OCI-M2 (cell line): ENCODE results near the gene DPY30.
A peak's percentile ranks its signal among the peaks of the same experiment; 100 is the strongest.
"Not testable (repeated sequence)": the region's sequence is repeated elsewhere in the genome, so short reads cannot be mapped to it uniquely, and the experiment has no call there.

Experiments
- DNase-seq: peaks from one replicate; lab custom pipeline; 2025; ENCODE audit not compliant: unreplicated experiment; lab: John Stamatoyannopoulos, UW

DPY30 gene

GRCh38 chr2:32039447-32040219 lies at the start of gene DPY30:
DPY30 (minus strand) TSS chr2:32039805; CDS start chr2:32039456, 349 bp downstream.
- DNase-seq, result peak; percentile 25

- DNase-seq, result no peak
Observed at GRCh38 chr2:32074134-32074506, 34.5 kb upstream of the DPY30 start.

GRCh38 chr2:32067549-32067948 lies 27.9 kb upstream of the DPY30 start:
- no peak for DNase-seq

GRCh38 chr2:32064713-32065112 lies 25.1 kb upstream of the DPY30 start:
- no peak for DNase-seq

GRCh38 chr2:32064021-32064601 lies 24.5 kb upstream of the DPY30 start:
- no peak for DNase-seq

- DNase-seq, result peak; percentile 53
Observed at GRCh38 chr2:32063310-32064020, 23.9 kb upstream of the DPY30 start, which contains the start of gene SPAST. SPAST (plus strand) TSS chr2:32063556; CDS start chr2:32063832, 276 bp downstream.

DNA sequence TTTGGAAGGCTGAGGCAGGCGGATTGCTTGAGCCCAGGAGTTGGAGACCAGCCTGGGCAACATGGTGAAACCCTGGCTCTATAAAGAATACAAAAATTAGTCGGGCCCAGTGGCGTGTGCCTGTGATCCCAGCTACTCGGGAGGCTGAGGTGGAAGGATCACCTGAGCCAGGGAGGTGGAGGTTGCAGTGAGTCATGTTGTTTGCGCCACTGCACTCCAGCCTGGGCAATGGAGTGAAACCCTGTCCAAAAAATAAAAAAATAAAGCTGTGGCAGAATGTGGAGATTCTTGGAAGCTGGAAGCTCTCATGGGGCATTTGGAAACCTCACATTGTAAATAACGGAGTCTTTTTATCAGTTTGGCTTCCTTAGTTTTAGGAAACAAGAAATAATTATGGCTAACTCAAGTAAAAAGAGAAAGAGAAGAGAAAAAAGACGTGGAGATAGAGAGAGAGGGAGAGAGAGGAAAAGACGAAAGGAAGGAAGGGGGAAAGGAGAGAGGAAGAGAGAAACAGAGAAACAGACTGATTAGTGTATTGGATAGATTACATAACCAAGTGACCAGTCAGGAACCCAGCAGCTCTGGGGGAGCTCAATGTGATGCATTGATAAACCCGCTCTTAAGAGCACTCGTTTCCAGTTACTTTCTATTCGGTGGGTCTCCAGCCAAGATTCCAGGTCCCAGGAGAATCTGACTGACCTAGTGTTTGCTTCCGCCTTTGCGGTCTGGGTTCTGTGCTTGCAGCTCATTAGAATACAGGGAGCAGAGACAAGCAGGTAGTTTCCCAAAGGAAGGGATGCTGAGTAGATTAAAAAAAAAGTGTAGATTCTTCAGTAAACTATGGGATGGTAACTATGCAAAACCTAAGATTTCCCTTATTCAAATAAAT lies 22.6 kb upstream of the DPY30 start:
- DNase-seq, result peak; percentile 34

DNA sequence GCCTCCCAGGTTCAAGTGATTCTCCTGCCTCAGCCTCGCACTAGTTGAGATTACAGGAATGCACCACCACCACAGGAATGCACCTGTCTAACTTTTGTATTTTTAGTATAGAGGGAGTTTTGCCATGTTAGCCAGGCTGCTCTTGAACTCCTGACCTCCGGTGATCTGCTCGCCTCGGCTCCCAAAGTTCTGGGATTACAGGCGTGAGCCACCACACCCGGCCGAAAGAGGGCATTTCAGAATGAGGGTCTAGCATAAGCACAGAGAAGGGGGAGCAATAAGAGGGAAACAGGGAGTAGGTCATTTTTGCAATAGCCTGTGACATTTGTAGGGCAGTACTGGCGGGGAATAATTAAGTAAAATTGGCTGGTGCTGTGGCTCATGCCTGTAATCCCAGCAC lies 21.8 kb upstream of the DPY30 start:
- DNase-seq, result no peak

DNA sequence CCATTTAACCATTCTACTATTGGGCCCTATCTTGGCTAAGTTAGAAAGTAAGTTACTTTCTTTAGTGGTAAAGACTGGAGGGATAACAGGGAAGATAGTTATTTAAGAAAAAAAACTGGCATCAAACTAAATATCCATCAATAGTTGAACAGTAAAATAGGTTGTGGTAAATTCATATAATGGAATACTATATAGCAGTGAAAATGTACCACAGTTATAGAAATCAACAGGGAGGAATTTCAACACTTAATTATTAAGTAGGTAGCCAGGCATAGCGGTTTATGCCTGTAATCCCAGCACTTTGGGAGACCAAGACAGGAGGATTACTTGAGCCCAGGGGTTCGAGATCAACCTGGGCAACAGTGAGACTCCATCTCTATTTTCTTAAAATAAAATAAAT lies 20.7 kb upstream of the DPY30 start:
- no peak for DNase-seq

- DNase-seq, result no peak
Observed at GRCh38 chr2:32058130-32058529, 18.5 kb upstream of the DPY30 start.

DNA sequence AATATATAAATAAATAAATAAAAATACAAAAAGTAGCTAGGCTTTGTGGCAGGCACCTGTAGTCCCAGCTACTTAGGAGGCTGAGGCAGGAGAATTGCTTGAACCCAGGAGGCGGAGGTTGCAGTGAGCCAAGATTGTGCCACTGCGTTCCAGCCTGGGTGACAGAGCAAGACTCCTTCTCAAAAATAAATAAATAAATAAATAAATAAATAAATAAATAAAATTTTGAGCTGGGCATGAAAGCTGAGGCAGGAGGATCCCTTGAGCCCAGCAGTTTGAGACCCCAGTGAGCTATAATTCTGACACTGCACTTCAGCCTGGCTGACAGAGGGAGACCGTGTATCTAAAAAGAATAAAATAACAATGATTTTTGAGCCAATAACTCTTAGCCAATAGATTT lies 15.0 kb upstream of the DPY30 start:
- DNase-seq, result not testable (repeated sequence)

DNA sequence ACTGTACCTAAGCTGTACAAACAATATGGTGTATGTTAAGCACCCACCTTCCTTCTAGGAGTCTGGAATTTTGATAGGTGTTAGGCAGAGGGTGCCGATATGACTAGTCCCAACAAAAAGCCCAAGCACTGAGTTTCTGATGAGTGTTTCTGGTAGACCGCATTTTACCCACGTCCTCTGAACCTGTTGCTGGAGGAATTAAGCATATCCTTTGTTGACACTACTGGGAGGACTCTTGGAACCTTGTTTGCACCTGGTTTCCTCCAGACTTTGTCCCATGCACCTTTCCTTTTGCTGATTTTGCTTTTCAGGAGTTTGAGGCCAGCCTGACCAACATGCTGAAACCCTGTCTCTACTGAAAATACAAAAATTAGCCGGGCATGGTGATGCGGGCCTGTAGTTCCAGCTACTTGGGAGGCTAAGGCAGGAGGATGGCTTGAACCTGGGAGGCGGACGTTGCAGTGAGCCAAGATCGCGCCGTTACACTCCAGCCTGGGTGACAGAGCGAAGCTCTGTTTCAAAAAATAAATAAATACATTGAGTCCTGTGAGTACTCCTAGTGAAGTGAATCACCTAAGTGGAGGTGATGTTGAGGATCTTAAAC lies 12.3 kb upstream of the DPY30 start:
- DNase-seq, result no peak

GRCh38 chr2:32043561-32043960 lies 4.0 kb upstream of the DPY30 start:
- no peak for DNase-seq

GRCh38 chr2:32034198-32034887 lies 5.3 kb downstream of the DPY30 start:
- DNase-seq, result not testable (repeated sequence)

DNA sequence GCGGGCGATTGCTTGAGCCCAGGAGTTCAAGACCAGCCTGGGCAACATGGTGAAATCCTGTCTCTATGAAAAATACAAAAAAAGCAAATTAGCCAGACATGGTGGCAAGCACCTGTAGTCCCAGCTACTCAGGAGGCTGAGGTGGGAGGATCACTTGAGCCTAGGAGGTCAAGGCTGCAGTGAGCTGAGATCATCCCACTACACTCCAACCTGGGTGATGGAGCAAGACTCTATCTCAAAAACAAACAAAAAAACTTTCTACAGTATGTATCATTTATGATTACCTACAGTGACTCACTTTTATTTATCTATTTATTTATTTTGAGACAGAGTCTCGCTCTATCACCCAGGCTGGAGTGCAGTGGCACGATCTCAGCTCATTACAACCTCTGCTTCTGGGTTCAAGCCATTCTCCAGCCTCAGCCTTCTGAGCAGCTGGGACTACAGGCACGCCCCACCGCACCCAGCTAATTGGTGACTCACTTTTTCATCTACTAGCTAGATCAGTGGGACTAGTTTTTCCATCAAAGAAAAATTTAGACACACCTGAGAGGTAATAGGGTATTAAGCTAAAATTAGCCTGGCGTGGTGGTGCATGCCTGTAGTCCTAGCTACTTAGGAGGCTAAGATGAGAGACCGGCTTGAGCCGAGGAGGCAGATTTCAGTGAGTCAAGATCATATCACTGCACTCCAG lies 20.7 kb downstream of the DPY30 start:
- DNase-seq, result not testable (repeated sequence)

DNA sequence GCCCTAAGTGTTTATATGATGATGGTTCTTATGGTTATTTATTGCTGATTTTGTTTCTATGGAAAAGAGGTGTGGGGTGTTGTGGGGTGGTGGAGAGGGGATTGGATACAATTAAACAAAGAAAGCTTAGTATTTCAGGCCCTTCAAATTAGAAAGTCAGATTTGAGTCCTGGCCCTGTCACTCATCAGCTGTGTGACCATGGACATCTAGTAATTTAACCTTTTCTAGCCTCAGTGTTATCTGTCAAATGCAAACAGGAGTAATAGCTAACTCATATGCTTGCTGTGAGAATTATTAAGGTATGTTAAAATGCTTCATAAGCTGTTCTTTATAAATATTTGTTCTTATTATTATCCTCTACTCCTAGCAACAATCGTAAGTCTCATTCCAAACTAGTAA lies 26.7 kb downstream of the DPY30 start:
- DNase-seq, result no peak

DNA sequence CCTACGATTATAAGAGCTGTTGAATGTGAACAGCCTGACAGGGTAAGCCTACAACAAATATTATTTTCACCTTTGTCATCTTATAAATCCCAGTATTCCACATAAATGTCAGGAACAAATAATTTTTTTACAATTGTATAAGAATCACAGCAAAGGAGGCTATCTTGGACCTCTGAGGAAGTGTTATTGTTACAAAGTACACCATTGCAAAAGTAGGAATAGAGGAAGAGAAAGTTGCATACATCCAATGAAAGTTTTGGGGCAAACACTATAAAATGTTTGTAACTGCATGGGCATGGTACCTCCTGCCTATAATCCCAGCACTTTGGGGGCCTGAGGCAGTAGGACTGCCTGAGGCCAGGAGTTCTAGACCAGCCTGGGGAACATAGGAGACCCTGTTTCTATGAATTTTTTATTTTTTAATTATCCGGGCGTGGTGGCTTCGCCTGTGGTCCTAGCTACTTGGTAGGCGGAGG lies 28.1 kb downstream of the DPY30 start:
- no peak for DNase-seq

DNA sequence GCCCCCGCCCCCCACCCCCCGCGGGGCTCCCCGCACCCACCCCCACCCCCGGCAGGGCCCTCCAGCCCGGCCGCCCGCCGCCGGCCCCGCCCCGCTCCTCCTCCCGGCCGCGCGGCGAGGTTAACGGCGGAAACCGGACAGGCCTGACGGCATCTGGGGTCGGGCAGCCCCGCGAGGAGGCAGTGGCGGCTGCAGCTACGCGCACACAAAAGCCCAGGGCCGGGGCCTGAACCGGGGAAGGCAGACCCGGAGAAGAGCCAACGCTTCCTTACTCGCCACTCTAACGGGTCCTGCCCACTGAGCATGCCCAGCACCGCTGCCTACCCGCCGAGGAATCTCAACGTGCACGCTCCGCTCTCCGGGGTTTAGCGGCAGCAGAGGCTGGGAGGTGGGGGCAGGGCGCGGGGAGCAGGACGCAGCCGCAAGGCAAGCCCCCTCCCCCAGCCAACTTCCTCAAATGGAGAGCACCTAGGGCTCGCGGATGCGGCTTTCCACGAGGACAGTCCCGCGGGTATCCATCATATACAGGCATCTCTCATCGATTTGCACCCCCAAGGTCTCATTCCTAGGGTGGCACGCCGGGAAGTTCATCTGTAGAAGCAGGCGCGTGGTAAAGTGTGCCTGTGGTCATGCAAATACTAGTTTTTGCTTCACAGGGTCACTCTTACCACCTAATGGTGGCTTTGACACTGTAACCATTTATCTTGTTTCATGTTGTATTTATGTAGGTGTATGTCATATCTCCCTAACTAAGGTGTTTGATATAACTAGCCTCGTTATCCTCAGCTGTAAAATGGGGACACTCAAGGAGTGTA lies 28.7 kb downstream of the DPY30 start, which contains the start of gene MEMO1:
TSS of gene MEMO1 (minus strand) at position 339 of the 815 bp plus-strand sequence. CDS start 761 bp downstream, outside the sequence.
- peak; percentile 55 for DNase-seq
